Endothelial cell of coronary artery (primary cell): ENCODE measurements around the gene GORASP2. TPM values are rescaled to one million over a fixed set of nuclear protein-coding genes. Genes with fewer than 3 reads are reported as not detected.

Experiments
- total RNA-seq: library from RNA; depleted of rRNA; stranded (reverse); fragments of >200 nt; gene quantifications from 2 replicates; pipeline ENCODE4 v1.2.3, GENCODE V29; 2014

Gene GORASP2
- 26.7 and 27.1 TPM in 2 replicates for total RNA-seq

GRCh38 chr2:170928824-170929685, at the start of gene GORASP2:
Gene GORASP2, plus strand, starts transcription at chr2:170929253. Its CDS starts 88 bp downstream, at chr2:170929341.

Other genes starting within 250 kb of the GORASP2 start
- gene SP5, start 213.9 kb upstream of the GORASP2 start, total RNA-seq: not detected in 2 replicates
- gene ERICH2, start 158.9 kb upstream of the GORASP2 start, total RNA-seq: not detected in 2 replicates
- 0.18 and 0.38 TPM in 2 replicates for gene GAD1, start 112.4 kb upstream of the GORASP2 start, total RNA-seq
- gene TLK1, start 231.6 kb downstream of the GORASP2 start, total RNA-seq: 10.8 and 14.9 TPM in 2 replicates